CD4-positive, alpha-beta T cell treated with Interleukin-17A for 4 hours (primary cell): ENCODE results near the gene ZNF836.

Experiments
- DNase-seq: peaks from one replicate; pipeline ENCODE4 v3.0.0-alpha.2; 2020; ENCODE audit warnings: mixed read lengths

ZNF836 gene

DNA sequence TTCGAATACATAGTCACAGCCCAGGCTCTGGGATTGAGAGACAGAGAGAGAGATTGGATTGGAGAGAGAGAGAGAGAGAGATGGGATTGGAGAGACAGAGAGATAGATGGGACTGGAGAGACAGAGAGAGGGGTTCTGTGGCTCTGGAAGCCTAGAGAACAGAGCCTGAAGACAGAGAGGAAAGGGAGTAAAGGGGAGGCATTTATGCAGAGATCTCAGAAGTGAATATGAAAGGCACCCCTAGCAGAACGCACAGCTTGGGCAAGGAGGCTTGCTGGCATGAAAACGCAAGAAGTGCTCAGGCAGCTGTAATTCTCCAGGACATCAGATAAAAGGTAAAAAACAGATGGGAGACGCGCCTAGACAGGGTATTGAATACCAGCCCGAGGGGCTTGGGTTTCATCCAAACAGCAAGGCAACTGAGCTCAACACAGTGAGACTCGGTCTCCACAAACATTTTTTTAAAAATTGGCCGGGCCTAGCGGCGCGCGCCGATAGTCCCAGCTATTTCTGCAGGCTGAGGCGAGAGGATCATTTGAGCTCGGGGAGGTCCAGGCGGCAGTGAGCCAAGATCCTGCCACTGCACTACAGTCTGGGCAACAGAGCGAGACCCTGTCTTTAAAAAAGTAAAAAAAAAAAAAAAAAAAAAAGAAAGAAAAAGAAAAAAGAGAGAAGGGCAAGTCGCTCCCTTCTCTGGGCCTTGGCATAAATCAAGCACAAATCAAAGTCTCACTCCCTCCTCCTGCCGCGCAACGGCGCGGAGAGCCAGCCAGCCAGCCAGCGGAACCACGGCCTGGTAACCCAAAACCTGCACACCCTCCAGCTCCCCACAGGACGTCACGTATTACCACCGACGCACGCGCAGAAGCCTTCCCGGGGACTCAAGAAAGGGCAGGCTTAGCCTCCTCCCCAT lies 17.7 kb upstream of the ZNF836 start:
- DNase-seq: no peak

DNA sequence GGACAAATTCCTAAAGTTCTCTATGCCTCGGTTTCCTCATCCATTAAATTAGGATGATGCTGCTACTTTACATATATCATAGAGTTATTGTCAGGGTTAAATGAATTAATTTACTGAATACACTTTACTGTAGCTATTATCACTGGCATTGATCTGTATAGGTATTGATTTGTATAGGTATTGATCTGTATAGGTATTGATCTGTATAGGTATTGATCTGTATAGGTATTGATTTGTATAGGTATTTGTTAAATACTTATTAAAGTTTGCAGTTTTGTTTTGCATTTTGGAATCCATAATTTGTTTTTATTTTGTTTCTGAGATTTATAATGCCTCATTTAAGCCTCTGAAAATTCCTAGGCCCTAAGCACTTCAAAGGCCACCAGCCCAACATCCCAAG lies 16.0 kb upstream of the ZNF836 start:
- DNase-seq: no peak

DNA sequence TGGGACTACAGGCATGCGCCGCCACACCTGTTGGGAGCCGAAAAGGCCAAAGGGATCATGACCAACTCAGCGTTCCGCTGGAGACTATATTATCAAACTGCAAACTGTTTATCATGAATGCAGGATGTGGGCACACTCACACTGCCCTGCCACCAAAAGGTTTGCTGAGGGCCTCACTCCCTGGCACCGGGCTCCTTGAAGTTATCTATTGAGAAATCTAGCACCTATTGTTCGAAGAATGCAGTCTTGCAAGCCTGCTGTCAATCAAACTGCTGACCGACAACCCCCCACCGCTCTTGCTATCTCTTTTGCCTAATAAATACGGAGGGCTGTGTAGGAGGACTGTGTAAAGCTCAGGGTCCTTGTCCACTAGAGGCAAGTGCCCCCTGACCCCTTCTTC lies 5.2 kb upstream of the ZNF836 start:
- no peak for DNase-seq

DNA sequence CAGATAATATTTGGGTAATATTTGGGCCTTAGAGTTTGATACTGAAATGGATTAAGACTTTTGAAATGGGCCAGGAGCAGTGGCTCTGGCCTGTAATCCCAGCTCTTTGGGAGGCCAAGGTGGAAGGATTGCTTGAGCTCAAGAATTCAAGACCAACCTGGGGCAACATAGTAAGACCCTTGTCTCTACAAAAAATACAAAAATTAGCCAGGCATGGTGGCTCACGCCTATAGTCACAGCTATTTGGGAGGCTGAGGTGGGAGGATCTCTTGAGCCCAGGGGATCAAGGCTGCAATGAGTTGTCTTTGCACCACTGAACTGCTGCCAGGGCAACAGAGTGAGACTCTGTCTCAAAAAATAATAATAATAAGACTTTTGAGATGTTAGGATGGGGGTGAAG lies 926 bp upstream of the ZNF836 start:
- no peak for DNase-seq

DNA sequence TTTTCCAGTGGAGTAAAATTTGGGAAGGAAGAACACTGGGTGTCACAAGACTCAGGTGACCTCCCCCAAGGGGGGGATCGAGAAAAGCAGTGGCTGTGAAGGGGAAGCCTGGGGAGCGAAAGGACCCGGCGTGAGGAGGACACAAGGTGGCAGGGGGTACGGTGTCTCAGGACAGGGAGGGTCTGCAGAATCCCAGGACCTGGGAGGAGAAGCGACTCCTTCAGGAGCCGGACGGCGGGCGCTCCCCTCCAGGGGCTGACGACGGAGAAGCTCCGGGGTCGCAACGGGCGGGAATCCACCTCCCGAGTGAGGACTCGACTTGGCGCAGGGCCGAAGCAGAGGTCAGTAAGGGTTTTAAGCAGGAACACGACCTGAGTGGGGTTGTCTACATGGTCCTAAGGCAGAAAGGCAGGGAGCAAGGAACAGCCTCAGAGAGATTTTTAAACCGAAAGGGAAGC lies 529 bp downstream of the ZNF836 start:
- DNase-seq: peak; percentile 9

DNA sequence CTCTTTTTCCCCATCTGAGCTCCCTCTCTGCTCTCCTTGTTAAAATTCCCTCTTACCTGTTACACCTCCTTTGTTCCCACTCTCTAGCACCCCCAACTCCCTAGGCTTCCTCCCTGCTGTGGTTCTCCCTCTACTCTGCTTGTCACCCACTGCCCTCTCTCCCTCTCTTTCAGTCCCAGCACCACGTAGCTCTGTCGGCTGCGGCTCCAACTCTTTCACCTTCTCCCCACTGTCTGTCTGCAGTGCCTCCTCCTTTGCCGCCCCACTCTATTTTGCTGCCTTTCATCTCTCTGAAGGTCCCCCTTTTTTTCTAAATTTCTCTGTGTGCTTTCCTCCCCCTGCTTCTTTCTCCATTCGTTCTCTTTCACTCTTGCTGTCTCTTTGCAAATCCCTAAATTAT lies 1.1 kb downstream of the ZNF836 start:
- no peak for DNase-seq

- no peak for DNase-seq
Observed at GRCh38 chr19:52155596-52156359, 15.6 kb downstream of the ZNF836 start.

GRCh38 chr19:52148256-52148655 lies 23.2 kb downstream of the ZNF836 start:
- DNase-seq: no peak

DNA sequence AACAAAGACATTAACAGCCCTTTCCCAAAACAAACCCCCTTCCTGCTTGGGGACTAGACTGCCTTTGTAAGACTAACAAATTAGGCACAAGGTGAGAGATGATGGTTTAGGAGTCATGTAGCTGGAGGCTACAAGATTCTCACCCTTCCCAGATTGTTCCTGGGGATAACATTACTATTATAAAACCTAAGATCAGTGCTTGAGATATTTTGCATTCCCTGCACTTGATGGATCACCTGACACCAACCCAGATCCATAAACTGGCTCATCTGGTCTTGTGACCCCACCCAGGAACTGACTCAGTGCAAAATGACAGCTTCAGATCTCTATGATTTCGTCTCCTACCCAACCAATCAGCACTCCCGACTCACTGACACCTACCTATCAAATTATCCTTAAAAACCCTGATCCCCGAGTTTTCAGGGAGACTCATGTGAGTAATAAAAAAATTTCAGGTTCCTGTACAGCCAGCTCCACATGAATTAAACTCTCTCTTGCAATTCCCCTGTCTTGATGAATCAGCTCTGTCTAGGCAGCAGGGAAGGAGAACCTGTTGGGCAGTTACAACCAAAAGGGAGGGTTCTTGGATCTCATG lies 29.3 kb downstream of the ZNF836 start:
- no peak for DNase-seq

DNA sequence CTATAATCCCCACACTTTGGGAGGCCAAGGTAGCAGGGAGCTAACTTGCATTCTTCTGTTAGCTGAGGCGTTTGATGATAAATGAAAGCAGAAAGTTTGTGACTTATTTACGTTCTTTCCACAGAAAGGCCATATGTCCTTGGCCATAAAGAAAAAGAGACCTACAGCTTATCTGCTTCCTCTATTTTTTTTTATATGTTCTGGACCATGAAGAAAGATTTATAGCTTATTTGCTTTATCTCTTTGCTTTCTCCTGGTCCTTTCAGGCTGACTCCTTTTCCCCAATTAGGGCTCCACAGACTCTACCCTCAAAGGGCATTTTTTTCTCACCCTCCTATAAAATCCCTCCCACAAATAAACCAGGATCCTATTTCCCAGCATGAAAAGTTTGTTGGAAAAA lies 30.2 kb downstream of the ZNF836 start:
- DNase-seq: no peak

GRCh38 chr19:52140032-52140710 lies 31.2 kb downstream of the ZNF836 start:
- DNase-seq: no peak

GRCh38 chr19:52139252-52140031 lies 32.0 kb downstream of the ZNF836 start, which contains the start of gene ZNF616:
Gene ZNF616, minus strand, starts transcription at chr19:52139938. Its CDS starts 9,426 bp downstream, at chr19:52130512.
- DNase-seq: peak; percentile 99

DNA sequence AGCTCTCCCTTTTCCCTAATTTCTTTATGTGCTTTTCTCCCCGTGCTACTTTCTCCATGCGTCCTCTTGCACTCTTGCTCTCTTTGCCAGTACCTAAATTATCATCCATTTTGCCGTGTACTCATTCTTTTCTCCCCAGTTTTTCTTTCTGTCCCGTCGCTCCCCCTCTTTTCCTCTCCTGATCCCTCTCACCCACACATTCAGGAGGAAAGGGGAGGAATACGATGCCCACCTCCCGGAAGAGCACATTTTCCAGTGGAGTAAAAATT lies 32.5 kb downstream of the ZNF836 start:
- no peak for DNase-seq

DNA sequence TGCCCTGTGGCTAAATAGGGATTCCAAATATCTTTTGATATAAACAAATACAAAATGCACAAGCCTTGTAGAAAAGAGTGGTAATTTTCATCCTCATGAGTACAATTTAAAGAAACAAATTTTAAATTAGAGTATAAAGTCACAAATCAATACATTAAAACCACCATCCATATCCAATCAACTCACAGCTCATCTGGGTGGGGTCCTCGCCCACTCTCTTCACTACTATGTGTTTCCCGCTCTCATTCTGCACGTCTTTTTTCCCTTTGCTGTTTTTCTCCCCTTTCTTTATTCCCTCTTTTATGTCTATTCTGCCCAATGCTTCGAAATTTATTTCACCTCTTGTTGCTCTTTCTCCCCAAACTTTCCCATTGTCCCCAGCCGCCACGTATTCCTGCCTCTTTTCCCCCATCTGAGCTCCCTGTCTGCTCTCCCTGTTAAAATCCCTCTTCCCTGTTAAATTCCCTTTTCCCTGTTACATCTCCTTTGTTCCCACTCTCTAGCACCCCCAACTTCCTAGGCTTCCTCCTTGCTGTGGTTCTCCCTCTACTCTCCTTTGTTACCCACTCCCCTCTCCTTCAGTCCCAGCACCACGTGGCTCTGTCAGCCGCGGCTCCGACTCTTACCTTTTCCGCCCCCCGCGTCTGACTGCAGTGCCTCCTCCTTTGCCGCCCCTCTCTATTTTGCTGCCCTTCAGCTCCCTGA lies 33.0 kb downstream of the ZNF836 start:
- peak; percentile 28 for DNase-seq

DNA sequence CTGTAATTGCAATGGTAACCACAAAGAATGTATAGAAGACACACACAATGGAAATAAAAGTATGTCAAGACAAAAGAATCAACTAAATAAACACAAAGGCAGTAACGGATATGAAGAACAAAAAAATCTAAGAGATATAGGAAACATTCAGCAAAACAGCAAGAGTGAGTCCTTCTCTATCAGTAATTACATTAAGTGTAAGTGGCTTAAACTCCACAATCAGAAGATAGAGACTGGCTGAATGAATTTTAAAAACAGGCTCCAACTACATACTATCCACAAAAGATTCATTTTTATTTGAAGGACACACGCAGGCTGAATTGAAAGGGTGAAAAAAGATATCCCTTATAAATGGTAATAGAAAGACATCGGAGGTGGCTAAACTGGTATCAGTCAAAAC lies 51.1 kb downstream of the ZNF836 start:
- DNase-seq: no peak

DNA sequence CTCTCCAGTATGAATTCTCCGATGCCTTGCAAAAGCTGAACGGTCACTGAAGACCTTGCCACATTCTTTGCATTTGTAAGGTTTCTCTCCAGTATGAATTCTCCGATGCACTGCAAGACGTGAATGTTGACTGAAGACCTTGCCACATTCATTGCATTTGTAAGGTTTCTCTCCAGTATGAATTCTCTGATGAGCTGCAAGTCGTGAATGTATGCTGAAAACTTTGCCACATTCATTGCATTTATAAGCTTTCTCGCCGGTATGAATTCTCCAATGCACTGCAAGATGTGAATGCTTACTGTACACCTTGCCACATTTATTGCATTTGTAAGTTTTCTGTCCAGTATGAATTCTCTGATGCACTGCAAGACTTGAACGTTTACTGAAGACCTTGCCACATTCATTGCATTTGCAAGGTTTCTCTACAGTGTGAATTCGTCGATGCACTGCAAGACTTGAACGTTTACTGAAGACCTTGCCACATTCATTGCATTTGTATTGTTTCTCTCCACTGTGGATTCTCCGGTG lies 55.8 kb downstream of the ZNF836 start:
- no peak for DNase-seq

DNA sequence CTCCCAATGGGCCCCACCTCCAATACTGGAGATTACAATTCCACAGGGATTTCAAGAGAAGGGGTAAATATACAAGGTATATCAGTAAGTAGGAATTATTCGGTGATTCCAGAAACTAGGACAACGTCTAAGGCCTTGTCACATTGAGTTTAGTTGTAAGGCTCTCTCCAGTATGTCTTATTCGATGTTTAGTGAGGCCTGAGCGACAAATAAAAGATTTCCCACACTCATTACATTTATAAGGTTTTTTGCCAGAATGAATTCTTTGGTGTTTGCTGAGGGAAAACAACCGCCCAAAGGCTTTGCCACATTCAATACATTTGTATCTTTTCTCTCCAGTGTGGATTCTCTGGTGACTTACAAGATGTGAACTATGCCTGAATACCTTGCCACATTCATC lies 56.7 kb downstream of the ZNF836 start:
- DNase-seq: no peak

- DNase-seq: no peak
Observed at GRCh38 chr19:52112624-52113023, 58.8 kb downstream of the ZNF836 start.

DNA sequence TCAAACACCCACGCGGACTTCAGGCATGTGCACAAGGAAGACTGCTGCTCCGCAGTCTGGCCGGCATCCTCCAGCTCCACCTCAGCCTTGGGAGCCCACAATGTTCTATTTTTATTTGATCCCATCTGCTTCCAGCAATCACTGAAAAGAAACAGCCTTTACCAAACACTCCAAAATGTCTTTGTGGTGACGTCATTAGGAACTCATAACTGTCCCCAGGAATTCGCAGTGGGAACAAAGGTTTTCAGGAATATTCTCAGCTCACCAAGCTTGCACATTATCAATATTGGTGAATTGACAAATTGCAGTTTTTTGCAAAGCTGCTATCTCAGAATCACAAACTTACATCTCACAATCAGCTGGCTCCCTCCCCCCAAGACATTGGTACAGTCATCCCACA lies 60.6 kb downstream of the ZNF836 start:
- DNase-seq: no peak
